WTC11 (cell line): Measurements from ENCODE around the gene TIMM17B. TPM values are rescaled to one million over a fixed set of nuclear protein-coding genes. Genes with fewer than 3 reads are reported as not detected.

Experiments
- ATAC-seq: fragments of 200-7000 bp; cut with Tn5 transposase; 2 replicates; pipeline ENCODE4 v1.10.0; 2021; ENCODE audit warnings: mild to moderate bottlenecking, moderate library complexity
- CTCF ChIA-PET: fragments of 300-600 bp; sonication (Branson Sonifier 250); formaldehyde crosslinking; loops from one replicate; lab custom pipeline; 2021; ENCODE audit warnings: antibody characterized with exemption; lab: Charles Lee
- POLR2A ChIA-PET: fragments of 350-600 bp; sonication (Branson Sonifier 250); formaldehyde crosslinking; loops from one replicate; lab custom pipeline; 2021; ENCODE audit warnings: antibody characterized with exemption; lab: Charles Lee
- DNase-seq: peaks from one replicate; pipeline ENCODE4 v3.0.0; 2021; ENCODE audit warnings: low spot score
- H3K27ac Mint-ChIP-seq: 2 replicates; pipeline ENCODE4 v1.8.0; 2021; ENCODE audit warnings: mixed read lengths
- H3K27me3 Mint-ChIP-seq: 2 replicates; pipeline ENCODE4 v1.8.0; 2021; ENCODE audit warnings: low read depth, mild to moderate bottlenecking, moderate library complexity, mixed read lengths
- H3K36me3 Mint-ChIP-seq: 2 replicates; pipeline ENCODE4 v1.8.0; 2021; ENCODE audit warnings: mixed read lengths
- H3K4me1 Mint-ChIP-seq: 2 replicates; pipeline ENCODE4 v1.8.0; 2022; ENCODE audit warnings: mixed read lengths
- H3K4me3 Mint-ChIP-seq: 2 replicates; pipeline ENCODE4 v1.8.0; 2021; ENCODE audit warnings: mild to moderate bottlenecking, moderate library complexity, mixed read lengths
- H3K9me3 Mint-ChIP-seq: 2 replicates; pipeline ENCODE4 v1.8.0; 2021; ENCODE audit warnings: mixed read lengths
- ESRRA ChIP-seq: sonication (generic); formaldehyde crosslinking; IDR thresholded peaks from 2 replicates; pipeline ENCODE4 v1.8.1; 2022; ENCODE audit warnings: mild to moderate bottlenecking, missing genetic modification reagents, borderline replicate concordance
- ETV6 ChIP-seq: sonication (generic); formaldehyde crosslinking; IDR thresholded peaks from 2 replicates; pipeline ENCODE4 v1.8.1; 2022; ENCODE audit warnings: mild to moderate bottlenecking, missing genetic modification reagents
- FOXP1 ChIP-seq: sonication (generic); formaldehyde crosslinking; IDR thresholded peaks from 2 replicates; pipeline ENCODE4 v1.8.0; 2022; ENCODE audit warnings: missing genetic modification reagents, mild to moderate bottlenecking, moderate library complexity, borderline replicate concordance
- NFE2L1 ChIP-seq: sonication (generic); formaldehyde crosslinking; IDR thresholded peaks from 2 replicates; pipeline ENCODE4 v1.8.1; 2023; ENCODE audit warnings: missing genetic modification reagents
- SMAD3 ChIP-seq: sonication (generic); formaldehyde crosslinking; IDR thresholded peaks from 2 replicates; pipeline ENCODE4 v1.8.0; 2022; ENCODE audit warnings: missing genetic modification reagents, mild to moderate bottlenecking, borderline replicate concordance
- TEAD4 ChIP-seq: sonication (generic); formaldehyde crosslinking; IDR thresholded peaks from 2 replicates; pipeline ENCODE4 v1.8.0; 2022; ENCODE audit warnings: mild to moderate bottlenecking, missing genetic modification reagents
- ZNF138 ChIP-seq: sonication (generic); formaldehyde crosslinking; conservative IDR thresholded peaks from 2 replicates; pipeline ENCODE4 v1.8.1; 2022; ENCODE audit warnings: mild to moderate bottlenecking, moderate library complexity, missing genetic modification reagents
- total RNA-seq: library from RNA; stranded (reverse); gene quantifications from 3 replicates; pipeline ENCODE4 v1.2.3, GENCODE V29; 2021
- TF ChIP-seq, protein P1 (sequence below): fragments of 200-600 bp; IDR thresholded peaks from 2 replicates; pipeline ENCODE4 v1.8.0; 2022; ENCODE audit warnings: antibody characterized with exemption
- TF ChIP-seq, protein P2 (sequence below): fragments of 250-450 bp; sonication (Bioruptor Pico); IDR thresholded peaks from 2 replicates; pipeline ENCODE4 v1.9.0; 2021; ENCODE audit warnings: mild to moderate bottlenecking
- TF ChIP-seq, protein P3 (sequence below): fragments of 250-450 bp; sonication (Bioruptor Pico); IDR thresholded peaks from 2 replicates; pipeline ENCODE4 v1.8.0; 2021; ENCODE audit warnings: mild to moderate bottlenecking
- TF ChIP-seq, protein P4 (sequence below): sonication (generic); formaldehyde crosslinking; IDR thresholded peaks from 2 replicates; pipeline ENCODE4 v1.8.1; 2023; ENCODE audit warnings: mild to moderate bottlenecking, moderate library complexity, missing genetic modification reagents
- TF ChIP-seq, protein P5 (sequence below): sonication (generic); formaldehyde crosslinking; IDR thresholded peaks from 2 replicates; pipeline ENCODE4 v1.8.0; 2022; ENCODE audit warnings: mild to moderate bottlenecking, missing genetic modification reagents
- TF ChIP-seq, protein P6 (sequence below): sonication (generic); formaldehyde crosslinking; IDR thresholded peaks from 2 replicates; pipeline ENCODE4 v1.8.0; 2022; ENCODE audit warnings: mild to moderate bottlenecking, missing genetic modification reagents
- TF ChIP-seq, protein P7 (sequence below): sonication (generic); formaldehyde crosslinking; IDR thresholded peaks from 2 replicates; pipeline ENCODE4 v1.8.1; 2022; ENCODE audit warnings: low read depth, mild to moderate bottlenecking, moderate library complexity, missing genetic modification reagents, borderline replicate concordance
- TF ChIP-seq, protein P8 (sequence below): sonication (generic); formaldehyde crosslinking; IDR thresholded peaks from 2 replicates; pipeline ENCODE4 v1.8.1; 2022; ENCODE audit warnings: missing genetic modification reagents, borderline replicate concordance
- TF ChIP-seq, protein P9 (sequence below): fragments of 250-450 bp; sonication (Bioruptor Pico); IDR thresholded peaks from 2 replicates; pipeline ENCODE4 v1.9.0; 2021; ENCODE audit warnings: mild to moderate bottlenecking
- TF ChIP-seq, protein P10 (sequence below): sonication (generic); formaldehyde crosslinking; IDR thresholded peaks from 2 replicates; pipeline ENCODE4 v1.8.0; 2022; ENCODE audit warnings: mild to moderate bottlenecking, missing genetic modification reagents

The TIMM17B gene
- total RNA-seq, 1 experiment from 2014 or later: 99.6 TPM

DNA sequence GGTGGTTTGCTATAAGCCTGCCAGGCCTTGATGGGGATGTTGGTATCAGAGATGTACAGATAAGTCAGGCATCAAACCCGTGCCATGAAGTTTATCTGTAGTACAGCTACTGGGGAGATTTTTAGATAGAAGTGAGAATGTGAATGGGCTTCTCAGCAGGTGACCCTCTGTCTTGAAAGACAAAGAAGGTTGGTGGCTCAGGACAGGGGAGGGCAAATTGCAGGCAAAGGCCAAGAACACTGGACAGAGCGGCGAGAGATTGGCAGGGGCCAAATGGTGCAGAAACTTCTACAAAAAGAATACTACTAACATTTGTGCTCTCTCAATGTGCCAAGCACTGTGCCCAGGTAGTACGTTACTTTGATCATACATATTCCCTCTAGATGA is 23.1 kb upstream of the TIMM17B start (continued):
- no peak for TF ChIP-seq ESRRA (CRISPR knock-in tag)
- TF ChIP-seq, protein P1, sequence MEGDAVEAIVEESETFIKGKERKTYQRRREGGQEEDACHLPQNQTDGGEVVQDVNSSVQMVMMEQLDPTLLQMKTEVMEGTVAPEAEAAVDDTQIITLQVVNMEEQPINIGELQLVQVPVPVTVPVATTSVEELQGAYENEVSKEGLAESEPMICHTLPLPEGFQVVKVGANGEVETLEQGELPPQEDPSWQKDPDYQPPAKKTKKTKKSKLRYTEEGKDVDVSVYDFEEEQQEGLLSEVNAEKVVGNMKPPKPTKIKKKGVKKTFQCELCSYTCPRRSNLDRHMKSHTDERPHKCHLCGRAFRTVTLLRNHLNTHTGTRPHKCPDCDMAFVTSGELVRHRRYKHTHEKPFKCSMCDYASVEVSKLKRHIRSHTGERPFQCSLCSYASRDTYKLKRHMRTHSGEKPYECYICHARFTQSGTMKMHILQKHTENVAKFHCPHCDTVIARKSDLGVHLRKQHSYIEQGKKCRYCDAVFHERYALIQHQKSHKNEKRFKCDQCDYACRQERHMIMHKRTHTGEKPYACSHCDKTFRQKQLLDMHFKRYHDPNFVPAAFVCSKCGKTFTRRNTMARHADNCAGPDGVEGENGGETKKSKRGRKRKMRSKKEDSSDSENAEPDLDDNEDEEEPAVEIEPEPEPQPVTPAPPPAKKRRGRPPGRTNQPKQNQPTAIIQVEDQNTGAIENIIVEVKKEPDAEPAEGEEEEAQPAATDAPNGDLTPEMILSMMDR: no peak
- TF ChIP-seq, protein P2, sequence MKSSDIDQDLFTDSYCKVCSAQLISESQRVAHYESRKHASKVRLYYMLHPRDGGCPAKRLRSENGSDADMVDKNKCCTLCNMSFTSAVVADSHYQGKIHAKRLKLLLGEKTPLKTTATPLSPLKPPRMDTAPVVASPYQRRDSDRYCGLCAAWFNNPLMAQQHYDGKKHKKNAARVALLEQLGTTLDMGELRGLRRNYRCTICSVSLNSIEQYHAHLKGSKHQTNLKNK (CRISPR knock-in tag): no peak
- TF ChIP-seq, protein P3, sequence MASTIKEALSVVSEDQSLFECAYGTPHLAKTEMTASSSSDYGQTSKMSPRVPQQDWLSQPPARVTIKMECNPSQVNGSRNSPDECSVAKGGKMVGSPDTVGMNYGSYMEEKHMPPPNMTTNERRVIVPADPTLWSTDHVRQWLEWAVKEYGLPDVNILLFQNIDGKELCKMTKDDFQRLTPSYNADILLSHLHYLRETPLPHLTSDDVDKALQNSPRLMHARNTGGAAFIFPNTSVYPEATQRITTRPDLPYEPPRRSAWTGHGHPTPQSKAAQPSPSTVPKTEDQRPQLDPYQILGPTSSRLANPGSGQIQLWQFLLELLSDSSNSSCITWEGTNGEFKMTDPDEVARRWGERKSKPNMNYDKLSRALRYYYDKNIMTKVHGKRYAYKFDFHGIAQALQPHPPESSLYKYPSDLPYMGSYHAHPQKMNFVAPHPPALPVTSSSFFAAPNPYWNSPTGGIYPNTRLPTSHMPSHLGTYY: no peak
- TF ChIP-seq, all 79 proteins: peak for 0

DNA sequence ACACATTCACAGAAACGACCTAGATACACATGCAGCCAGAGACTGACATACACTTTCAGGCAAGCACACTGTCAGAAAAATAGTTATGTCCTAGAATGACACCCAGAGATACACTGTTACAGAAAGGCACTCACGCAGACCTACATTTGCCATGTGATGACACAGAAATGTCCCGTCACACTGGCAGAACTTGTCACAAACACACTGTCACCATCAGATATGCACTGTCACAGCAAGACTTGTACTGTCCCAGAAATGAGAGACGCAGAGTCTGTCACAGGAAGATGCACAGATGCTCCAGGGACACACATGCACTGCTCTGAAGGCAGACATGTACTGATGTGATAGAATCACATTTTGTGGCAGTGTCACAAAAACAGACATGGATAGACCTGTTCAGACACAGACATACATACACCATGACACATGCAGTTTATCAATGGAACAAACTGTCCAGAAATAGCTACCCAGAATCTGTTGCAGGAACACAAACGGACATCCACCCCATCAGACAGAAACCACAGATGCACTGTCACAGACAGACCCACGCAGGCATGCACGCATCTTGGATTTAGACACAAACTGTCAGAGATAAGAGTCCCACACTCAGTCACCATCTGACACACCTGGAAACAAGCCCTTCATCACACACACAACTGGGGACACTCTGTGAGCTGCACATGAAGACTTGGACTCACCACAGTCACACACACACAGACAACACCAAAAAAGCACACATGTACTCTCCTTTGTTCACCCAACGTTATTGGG is 22.6 kb upstream of the TIMM17B start:
- TF ChIP-seq, protein P4, sequence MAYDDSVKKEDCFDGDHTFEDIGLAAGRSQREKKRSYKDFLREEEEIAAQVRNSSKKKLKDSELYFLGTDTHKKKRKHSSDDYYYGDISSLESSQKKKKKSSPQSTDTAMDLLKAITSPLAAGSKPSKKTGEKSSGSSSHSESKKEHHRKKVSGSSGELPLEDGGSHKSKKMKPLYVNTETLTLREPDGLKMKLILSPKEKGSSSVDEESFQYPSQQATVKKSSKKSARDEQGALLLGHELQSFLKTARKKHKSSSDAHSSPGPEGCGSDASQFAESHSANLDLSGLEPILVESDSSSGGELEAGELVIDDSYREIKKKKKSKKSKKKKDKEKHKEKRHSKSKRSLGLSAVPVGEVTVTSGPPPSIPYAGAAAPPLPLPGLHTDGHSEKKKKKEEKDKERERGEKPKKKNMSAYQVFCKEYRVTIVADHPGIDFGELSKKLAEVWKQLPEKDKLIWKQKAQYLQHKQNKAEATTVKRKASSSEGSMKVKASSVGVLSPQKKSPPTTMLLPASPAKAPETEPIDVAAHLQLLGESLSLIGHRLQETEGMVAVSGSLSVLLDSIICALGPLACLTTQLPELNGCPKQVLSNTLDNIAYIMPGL (CRISPR knock-in tag): no peak
- TF ChIP-seq TEAD4 (CRISPR knock-in tag): no peak
- TF ChIP-seq, protein P5, sequence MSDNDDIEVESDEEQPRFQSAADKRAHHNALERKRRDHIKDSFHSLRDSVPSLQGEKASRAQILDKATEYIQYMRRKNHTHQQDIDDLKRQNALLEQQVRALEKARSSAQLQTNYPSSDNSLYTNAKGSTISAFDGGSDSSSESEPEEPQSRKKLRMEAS (CRISPR knock-in tag): no peak
- TF ChIP-seq NFE2L1 (CRISPR knock-in tag): no peak
- TF ChIP-seq ZNF138 (CRISPR knock-in tag): no peak
- no peak for TF ChIP-seq SMAD3 (CRISPR knock-in tag)
- TF ChIP-seq, protein P6, sequence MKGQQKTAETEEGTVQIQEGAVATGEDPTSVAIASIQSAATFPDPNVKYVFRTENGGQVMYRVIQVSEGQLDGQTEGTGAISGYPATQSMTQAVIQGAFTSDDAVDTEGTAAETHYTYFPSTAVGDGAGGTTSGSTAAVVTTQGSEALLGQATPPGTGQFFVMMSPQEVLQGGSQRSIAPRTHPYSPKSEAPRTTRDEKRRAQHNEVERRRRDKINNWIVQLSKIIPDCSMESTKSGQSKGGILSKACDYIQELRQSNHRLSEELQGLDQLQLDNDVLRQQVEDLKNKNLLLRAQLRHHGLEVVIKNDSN (CRISPR knock-in tag): no peak
- TF ChIP-seq, protein P2 (CRISPR knock-in tag): no peak
- TF ChIP-seq, protein P7, sequence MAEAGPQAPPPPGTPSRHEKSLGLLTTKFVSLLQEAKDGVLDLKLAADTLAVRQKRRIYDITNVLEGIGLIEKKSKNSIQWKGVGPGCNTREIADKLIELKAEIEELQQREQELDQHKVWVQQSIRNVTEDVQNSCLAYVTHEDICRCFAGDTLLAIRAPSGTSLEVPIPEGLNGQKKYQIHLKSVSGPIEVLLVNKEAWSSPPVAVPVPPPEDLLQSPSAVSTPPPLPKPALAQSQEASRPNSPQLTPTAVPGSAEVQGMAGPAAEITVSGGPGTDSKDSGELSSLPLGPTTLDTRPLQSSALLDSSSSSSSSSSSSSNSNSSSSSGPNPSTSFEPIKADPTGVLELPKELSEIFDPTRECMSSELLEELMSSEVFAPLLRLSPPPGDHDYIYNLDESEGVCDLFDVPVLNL: no peak
- TF ChIP-seq ETV6: no peak
- TF ChIP-seq, protein P8, sequence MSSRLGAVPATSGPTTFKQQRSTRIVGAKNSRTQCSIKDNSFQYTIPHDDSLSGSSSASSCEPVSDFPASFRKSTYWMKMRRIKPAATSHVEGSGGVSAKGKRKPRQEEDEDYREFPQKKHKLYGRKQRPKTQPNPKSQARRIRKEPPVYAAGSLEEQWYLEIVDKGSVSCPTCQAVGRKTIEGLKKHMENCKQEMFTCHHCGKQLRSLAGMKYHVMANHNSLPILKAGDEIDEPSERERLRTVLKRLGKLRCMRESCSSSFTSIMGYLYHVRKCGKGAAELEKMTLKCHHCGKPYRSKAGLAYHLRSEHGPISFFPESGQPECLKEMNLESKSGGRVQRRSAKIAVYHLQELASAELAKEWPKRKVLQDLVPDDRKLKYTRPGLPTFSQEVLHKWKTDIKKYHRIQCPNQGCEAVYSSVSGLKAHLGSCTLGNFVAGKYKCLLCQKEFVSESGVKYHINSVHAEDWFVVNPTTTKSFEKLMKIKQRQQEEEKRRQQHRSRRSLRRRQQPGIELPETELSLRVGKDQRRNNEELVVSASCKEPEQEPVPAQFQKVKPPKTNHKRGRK (CRISPR knock-in tag): no peak
- TF ChIP-seq, protein P9, sequence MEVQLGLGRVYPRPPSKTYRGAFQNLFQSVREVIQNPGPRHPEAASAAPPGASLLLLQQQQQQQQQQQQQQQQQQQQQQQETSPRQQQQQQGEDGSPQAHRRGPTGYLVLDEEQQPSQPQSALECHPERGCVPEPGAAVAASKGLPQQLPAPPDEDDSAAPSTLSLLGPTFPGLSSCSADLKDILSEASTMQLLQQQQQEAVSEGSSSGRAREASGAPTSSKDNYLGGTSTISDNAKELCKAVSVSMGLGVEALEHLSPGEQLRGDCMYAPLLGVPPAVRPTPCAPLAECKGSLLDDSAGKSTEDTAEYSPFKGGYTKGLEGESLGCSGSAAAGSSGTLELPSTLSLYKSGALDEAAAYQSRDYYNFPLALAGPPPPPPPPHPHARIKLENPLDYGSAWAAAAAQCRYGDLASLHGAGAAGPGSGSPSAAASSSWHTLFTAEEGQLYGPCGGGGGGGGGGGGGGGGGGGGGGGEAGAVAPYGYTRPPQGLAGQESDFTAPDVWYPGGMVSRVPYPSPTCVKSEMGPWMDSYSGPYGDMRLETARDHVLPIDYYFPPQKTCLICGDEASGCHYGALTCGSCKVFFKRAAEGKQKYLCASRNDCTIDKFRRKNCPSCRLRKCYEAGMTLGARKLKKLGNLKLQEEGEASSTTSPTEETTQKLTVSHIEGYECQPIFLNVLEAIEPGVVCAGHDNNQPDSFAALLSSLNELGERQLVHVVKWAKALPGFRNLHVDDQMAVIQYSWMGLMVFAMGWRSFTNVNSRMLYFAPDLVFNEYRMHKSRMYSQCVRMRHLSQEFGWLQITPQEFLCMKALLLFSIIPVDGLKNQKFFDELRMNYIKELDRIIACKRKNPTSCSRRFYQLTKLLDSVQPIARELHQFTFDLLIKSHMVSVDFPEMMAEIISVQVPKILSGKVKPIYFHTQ (CRISPR knock-in tag): no peak
- no peak for TF ChIP-seq FOXP1 (CRISPR knock-in tag)
- TF ChIP-seq, protein P10, sequence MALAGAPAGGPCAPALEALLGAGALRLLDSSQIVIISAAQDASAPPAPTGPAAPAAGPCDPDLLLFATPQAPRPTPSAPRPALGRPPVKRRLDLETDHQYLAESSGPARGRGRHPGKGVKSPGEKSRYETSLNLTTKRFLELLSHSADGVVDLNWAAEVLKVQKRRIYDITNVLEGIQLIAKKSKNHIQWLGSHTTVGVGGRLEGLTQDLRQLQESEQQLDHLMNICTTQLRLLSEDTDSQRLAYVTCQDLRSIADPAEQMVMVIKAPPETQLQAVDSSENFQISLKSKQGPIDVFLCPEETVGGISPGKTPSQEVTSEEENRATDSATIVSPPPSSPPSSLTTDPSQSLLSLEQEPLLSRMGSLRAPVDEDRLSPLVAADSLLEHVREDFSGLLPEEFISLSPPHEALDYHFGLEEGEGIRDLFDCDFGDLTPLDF (CRISPR knock-in tag): no peak
- TF ChIP-seq, all 79 proteins: peak for 0
- H3K27me3 Mint-ChIP-seq: no peaks in the 10 kb centered on the region
- ChIA-PET POLR2A (interaction anchor here (0.6 kb wide), 1 partner anchor 23 kb away, joined by 3 read pairs; the partner anchor contains the start of genes PQBP1 and TIMM17B), CTCF (interaction anchor here (0.9 to 1.8 kb wide), 3 partner anchors 17 to 37 kb away, joined by 3 to 8 read pairs (median 3); partner anchors contain the start of gene OTUD5)
- peak overlapping the region; percentile 93 for H3K27ac Mint-ChIP-seq
- H3K4me1 Mint-ChIP-seq: peaks cover 43% of the 10 kb centered on the region
- H3K36me3 Mint-ChIP-seq: peaks cover 49% of the 10 kb centered on the region
- no peak for ATAC-seq
- peak overlapping the region; percentile 93 for H3K4me3 Mint-ChIP-seq
- DNase-seq: no peak
- no peaks in the 10 kb centered on the region for H3K9me3 Mint-ChIP-seq
